ENCODE data around the gene KCNIP4. TPM values are rescaled to one million over a fixed set of nuclear protein-coding genes. Genes with fewer than 3 reads are reported as not detected.

The KCNIP4 gene
- total RNA-seq, 1 experiment from 2014 or later: not detected

GRCh38 chr4:20761382-20761781, 1187.2 kb downstream of the KCNIP4 start:
- H3K27ac ChIP-seq: no peak overlapping the region
- no peaks in the 10 kb centered on the region for H3K79me2 ChIP-seq (ENCODE audit: low read depth)
- CTCF ChIA-PET: no interaction called here
- H4K20me1 ChIP-seq (ENCODE audit: insufficient read depth): no peaks in the 10 kb centered on the region
- intact Hi-C loops (cut with micrococcal nuclease; ENCODE audit: unreplicated experiment): no loop called here
- DNase-seq: no peak
- H3F3A ChIP-seq (ENCODE audit: insufficient read depth, low read depth): no peaks in the 10 kb centered on the region
- no peak overlapping the region for H2AFZ ChIP-seq
- POLR2A ChIA-PET (ENCODE audit: unreplicated experiment): no interaction called here
- H3K9me2 ChIP-seq (ENCODE audit: insufficient read depth): no peaks in the 10 kb centered on the region
- H3K4me2 ChIP-seq: no peak overlapping the region
- H3K4me3 ChIP-seq: no peak overlapping the region
- no peaks in the 10 kb centered on the region for H3K9me3 ChIP-seq (ENCODE audit: insufficient read depth, low read depth)
- no peak for TF ChIP-seq CTCF (conservative IDR thresholded peaks at IDR 0.05)
- TF ChIP-seq EZH2 (IDR thresholded peaks at IDR 0.05; ENCODE audit: low read depth): no peak
- no TSS peak for BruUV-seq (replicated peaks)
- no peaks in the 10 kb centered on the region for H3K36me3 ChIP-seq (ENCODE audit: low read depth)
- no peaks in the 10 kb centered on the region for H3K4me1 ChIP-seq (replicated peaks; ENCODE audit: insufficient read depth)
- H3K27me3 ChIP-seq (ENCODE audit: insufficient read depth, low read depth): no peaks in the 10 kb centered on the region

GRCh38 chr4:20760053-20760452, 1188.5 kb downstream of the KCNIP4 start:
- DNase-seq: no peak
- no TSS peak for BruUV-seq (replicated peaks)

GRCh38 chr4:20754036-20754435, 1194.5 kb downstream of the KCNIP4 start:
- Histone ChIP-seq H2AFZ (no peak overlapping the region), H3K4me2 (no peak overlapping the region), H3K79me2 (ENCODE audit: low read depth) (no peaks in the 10 kb centered on the region), H3F3A (ENCODE audit: insufficient read depth, low read depth) (no peaks in the 10 kb centered on the region), H3K4me1 (replicated peaks; ENCODE audit: insufficient read depth) (no peaks in the 10 kb centered on the region), H3K4me3 (no peak overlapping the region), H3K36me3 (ENCODE audit: low read depth) (no peaks in the 10 kb centered on the region), H3K27me3 (ENCODE audit: insufficient read depth, low read depth) (no peaks in the 10 kb centered on the region), H3K9me2 (ENCODE audit: insufficient read depth) (no peaks in the 10 kb centered on the region), H3K27ac (no peak overlapping the region), H3K9me3 (ENCODE audit: insufficient read depth, low read depth) (no peaks in the 10 kb centered on the region), H4K20me1 (ENCODE audit: insufficient read depth) (no peaks in the 10 kb centered on the region)
- no TSS peak for BruUV-seq (replicated peaks)
- DNase-seq: no peak
- intact Hi-C loops (cut with micrococcal nuclease; ENCODE audit: unreplicated experiment): no loop called here
- CTCF ChIA-PET: no interaction called here
- POLR2A ChIA-PET (ENCODE audit: unreplicated experiment): no interaction called here
- TF ChIP-seq EZH2 (IDR thresholded peaks at IDR 0.05; ENCODE audit: low read depth) (no peak), CTCF (conservative IDR thresholded peaks at IDR 0.05) (no peak)

More at GRCh38 chr4:20760053-20760452, 1188.5 kb downstream of the KCNIP4 start:
- ChIA-PET POLR2A (ENCODE audit: unreplicated experiment) (no interaction called here), CTCF (no interaction called here)
- Histone ChIP-seq H3K4me3 (no peak overlapping the region), H3K27me3 (ENCODE audit: insufficient read depth, low read depth) (no peaks in the 10 kb centered on the region), H3F3A (ENCODE audit: insufficient read depth, low read depth) (no peaks in the 10 kb centered on the region), H3K4me2 (no peak overlapping the region), H3K9me3 (ENCODE audit: insufficient read depth, low read depth) (no peaks in the 10 kb centered on the region), H3K36me3 (ENCODE audit: low read depth) (no peaks in the 10 kb centered on the region), H2AFZ (no peak overlapping the region), H3K9me2 (ENCODE audit: insufficient read depth) (no peaks in the 10 kb centered on the region), H3K27ac (no peak overlapping the region), H3K4me1 (replicated peaks; ENCODE audit: insufficient read depth) (no peaks in the 10 kb centered on the region), H4K20me1 (ENCODE audit: insufficient read depth) (no peaks in the 10 kb centered on the region), H3K79me2 (ENCODE audit: low read depth) (no peaks in the 10 kb centered on the region)
- TF ChIP-seq CTCF (conservative IDR thresholded peaks at IDR 0.05) (no peak), EZH2 (IDR thresholded peaks at IDR 0.05; ENCODE audit: low read depth) (no peak)
- intact Hi-C loops (cut with micrococcal nuclease; ENCODE audit: unreplicated experiment): no loop called here
